GM21619 (cell line): ENCODE measurements around the gene RAP2B.
"Not testable (repeated sequence)": the region's sequence is repeated elsewhere in the genome, so short reads cannot be mapped to it uniquely, and the experiment has no call there.

Source experiments
- ATAC-seq: cut with Tn5 transposase; IDR thresholded peaks from one replicate; pipeline ENCODE4 v1.9.1; 2021; ENCODE audit not compliant: unreplicated experiment

RAP2B gene

DNA sequence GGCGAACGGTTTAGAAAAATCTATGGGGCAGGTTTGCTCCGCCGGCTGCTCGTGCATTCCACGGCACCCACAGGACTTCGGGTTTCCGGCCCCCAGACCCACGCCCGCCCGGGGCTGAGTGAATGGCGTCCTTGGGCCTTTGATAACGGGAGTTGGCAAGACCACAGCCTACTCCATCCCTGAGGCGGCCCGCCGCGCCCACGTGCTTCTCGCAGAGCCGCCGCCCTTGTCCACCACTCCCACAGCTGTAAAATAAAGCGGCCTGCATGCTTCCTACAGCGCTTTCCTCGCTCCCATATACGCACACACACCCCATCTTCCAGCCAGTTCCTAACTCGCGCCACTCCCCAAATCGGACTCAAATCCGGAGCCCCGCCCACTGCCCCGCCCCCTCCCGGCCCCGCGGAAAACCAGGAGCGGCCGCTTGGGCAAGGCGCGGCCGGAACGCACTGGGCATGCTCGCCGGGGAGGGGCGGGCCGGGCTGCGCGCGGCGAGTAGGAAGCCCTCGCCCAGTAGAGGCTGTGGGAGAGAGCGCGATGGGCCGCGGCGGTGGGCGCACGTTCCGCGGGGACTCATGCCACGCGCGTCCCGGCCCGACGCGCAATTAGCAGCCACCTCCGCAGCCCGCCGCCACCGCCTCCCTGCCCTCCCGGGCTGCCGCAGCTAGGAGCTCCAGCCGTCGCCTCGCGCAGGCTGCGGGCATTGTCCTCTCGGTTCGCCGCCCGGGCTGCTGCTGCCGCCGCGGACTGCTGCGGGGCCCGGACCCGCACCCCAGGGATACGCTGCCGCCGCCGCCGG, at the start of gene RAP2B:
TSS of gene RAP2B (plus strand) at position 513 of the 799 bp plus-strand sequence. CDS start 468 bp downstream, outside the sequence.
- ATAC-seq = peak; percentile 45

DNA sequence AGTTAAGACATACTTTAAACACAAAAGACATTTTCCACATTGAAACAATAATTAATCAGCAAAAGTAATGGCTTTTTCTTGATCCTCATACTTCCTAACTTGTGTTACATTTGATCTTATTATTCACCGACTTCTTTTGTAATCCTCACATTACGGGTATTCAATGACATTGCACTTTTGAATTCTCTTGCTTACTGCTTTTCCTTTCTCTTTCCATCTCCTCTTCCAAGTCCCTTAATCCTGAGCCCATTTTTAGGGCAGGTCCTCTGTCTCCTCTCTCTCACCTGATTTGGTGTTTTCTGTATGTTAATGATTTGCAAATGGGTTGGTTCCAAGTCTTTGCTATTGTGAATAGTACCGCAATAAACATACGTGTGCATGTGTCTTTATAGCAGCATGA, 48.5 kb upstream of the RAP2B start:
- no peak for ATAC-seq

DNA sequence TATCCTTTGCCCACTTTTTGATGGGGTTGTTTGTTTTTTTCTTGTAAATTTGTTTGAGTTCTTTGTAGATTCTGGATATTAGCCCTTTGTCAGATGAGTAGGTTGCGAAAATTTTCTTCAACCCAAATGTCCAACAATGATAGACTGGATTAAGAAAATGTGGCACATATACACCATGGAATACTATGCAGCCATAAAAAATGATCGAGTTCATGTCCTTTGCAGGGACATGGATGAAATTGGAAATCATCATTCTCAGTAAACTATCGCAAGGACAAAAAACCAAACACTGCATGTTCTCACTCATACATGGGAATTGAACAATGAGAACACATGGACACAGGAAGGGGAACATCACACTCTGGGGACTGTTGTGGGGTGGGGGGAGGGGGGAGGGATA, 47.8 kb upstream of the RAP2B start:
- ATAC-seq = not testable (repeated sequence)

DNA sequence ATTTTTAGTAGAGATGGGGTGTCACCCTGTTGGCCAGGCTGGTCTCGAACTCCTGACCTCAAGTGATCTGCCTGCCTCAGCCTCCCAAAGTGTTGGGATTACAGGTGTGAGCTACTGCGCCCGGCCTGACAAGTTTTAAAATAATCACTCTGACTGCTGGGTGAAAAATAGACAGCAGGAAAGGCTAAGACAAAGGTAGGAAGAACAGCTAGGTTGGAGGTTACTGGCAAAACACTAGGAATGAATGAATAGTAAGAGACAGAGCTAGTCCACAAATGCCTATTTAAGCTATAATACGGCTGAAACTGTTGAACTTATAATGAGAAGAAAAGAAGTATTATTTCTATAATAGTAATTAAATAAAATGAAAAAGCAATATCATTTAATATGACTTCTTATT, 46.7 kb upstream of the RAP2B start:
- no peak for ATAC-seq

DNA sequence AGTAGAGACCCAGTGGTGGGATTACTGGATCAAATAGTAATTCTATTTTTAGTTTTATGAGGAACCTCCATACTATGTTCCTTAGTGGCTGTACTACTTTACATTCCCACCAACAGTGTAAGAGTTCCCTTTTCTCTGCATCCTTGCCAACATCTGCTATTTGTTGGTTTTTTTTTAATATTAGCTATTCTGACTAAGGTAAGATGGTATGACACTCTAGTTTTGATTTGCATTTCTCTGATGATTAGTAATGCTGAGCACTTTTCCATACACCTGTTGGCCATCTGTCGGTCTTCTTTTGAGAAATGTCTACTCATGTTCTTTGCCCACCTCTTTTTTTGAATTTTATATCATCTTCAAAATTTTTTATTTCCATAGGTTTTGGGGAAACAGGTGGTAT, 34.2 kb upstream of the RAP2B start:
- no peak for ATAC-seq

GRCh38 chr3:153129426-153129825, 32.6 kb upstream of the RAP2B start:
- ATAC-seq = no peak

DNA sequence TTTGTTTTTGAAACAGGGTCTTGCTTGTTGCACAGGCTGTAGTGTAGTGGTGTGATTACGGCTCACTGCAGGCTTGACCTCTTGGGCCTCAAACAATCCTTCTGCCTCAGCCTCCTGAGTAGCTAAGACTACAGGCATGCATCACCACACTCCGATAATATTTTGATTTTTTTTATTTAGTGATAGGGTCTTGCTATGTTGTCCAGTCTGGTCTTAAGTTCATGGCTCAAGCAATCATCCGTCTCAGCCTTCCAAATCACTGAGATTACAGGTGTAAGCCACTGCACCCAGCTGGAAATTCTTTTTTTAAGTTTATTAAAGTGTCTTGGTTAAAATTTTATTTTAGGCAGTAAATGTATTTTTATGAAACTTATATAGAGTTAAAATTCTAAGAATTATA, 32.2 kb upstream of the RAP2B start:
- no peak for ATAC-seq

DNA sequence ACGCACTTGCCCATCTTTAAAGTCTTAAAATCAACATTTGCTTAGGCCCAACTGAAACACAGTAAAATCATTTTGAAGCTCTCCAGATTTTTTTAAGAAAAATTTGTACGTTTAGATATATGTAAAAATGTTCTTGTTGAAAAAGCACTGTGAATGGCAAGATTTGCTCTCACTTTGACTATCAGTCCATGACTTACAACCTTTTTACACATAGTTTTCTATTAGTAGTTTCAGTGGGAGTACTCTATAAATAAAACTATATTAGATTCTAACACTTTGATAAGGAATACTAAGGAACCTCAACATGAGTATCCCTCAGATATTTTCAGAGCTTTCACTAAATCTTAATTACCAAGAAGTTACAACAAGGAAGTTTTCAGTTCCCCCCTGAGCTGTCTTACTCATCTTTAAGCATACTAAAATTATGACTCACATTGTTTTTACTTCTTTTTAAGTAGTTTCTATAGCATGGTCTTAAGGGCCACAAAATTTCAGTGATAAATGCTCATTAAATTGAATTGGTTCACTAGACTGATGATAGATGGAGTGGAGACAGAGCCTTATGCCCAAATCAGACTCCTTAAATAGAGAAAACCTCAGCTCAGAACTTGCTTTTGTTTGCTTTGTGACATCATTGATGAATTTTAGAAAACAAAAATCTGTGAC, 31.6 kb upstream of the RAP2B start:
- peak; percentile 96 for ATAC-seq

DNA sequence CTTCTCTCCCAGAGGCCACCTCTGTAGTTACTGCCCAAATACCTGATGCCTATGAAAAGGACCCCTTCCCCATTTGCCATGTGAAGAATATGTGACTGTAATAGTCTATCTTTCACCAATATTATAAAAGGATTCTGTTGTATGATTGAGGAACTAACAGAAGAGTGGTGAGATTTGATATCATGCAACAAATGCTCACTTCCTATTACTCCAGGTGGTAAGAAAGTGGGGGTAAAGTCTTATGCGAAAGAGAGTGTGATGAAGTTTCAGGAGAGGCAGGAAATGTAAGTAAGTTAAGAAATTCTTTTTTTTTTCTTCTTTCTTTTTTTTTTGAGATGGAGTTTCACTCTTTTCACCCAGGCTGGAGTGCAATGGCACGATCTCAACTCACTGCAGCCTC, 24.4 kb upstream of the RAP2B start:
- ATAC-seq = no peak

DNA sequence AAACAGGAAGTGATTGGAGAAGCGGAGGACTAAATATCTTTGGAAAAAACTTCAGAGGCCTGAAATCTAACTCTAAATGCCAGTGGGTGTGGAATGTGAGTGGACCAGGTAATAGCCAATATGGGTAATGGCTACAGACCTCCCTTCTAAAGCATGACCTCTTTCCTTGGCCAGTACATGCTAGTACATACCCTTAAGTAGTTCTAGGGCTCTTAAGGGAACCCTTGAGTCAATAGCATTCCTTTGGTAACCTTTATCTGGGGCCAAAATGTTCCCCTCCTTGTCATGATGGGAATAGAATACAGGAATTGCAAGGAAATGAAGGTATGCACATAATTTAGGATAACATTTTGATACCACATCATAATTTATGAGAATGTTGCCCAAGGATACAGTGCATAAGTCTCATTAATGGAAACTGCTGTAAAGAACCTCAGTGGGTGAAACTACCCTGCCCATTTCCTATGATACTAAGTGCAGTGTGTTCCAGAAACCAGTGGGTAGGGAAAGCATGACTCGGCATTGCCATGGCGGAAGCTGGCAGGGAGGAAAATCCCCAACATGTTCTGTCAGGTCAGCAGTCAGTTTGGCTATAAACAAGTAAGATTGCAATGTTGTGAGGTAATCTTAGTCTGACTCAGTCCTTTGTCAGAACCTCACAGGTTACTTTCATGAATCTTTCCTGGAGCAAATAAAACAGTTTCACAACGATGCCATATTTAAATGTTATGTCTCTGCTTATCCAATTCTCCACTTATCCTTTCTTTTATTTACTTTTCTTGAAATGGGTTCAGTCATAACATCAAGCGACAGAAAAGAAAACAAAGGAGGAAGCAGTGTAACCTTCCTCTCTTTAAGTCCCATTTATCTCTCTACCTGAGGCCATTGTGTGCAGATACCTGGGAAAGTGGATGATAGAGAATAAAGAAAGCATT, 23.5 kb upstream of the RAP2B start:
- peak; percentile 84 for ATAC-seq

- ATAC-seq = no peak
Observed at GRCh38 chr3:153142961-153143360, 19.1 kb upstream of the RAP2B start.

DNA sequence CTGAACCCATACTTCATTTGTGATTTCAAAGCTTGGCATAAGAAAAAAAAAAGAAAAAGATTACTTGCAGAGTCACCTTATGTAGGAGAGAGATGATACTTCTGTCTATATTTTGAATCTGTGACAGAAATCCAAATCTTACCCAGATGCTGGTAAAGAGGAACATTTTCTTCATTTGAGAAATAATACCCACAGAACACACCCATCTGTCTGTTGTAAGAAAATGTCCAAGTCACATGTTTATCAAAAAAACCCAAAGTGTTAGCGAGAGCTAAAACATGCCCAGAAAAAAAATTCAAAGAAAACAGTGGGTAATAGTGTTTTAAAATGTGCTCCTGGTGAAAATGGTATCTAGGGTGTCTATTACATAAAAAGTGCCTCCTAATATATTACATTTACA, 18.0 kb upstream of the RAP2B start:
- ATAC-seq = no peak

DNA sequence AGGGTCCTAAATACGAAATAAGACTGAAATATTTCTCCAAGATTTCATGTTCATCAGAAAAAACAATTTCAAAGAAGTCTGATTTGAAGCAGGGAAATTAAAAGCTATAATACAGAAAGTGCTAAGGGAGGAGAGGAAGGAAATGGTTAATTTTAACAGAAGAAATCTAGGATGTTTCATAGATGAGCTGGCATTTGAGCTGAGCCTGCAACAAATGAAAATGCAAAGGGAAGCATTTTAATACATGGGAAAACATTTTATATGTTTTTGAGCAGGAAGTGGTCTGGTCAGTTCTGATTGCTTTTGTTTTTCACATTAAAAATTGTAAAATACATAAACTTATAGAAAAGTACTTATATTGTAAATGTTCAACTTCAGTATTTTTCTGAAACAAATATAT, 17.2 kb upstream of the RAP2B start:
- ATAC-seq = no peak

GRCh38 chr3:153145454-153145853, 16.6 kb upstream of the RAP2B start:
- no peak for ATAC-seq

- ATAC-seq = no peak
Observed at GRCh38 chr3:153146191-153147053, 15.6 kb upstream of the RAP2B start.

DNA sequence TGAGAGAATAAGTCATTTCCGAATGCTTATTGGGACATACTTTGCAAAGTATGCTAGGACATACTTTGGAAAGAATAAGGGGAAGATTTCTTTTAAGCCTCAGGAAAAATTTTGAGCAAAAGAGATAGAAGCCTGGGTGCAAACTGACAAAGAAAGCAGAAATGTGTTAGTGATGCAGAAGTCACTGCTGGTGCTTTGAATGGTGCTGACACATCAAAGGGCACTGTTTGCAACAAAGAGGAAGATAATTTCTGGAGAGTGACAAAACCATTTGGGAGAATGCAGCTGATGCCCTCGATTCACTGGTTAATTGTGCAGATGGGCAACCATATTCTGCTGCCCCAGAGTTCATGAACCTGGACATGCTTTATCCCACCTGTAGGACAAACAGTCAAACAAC, 11.0 kb upstream of the RAP2B start:
- ATAC-seq = no peak

DNA sequence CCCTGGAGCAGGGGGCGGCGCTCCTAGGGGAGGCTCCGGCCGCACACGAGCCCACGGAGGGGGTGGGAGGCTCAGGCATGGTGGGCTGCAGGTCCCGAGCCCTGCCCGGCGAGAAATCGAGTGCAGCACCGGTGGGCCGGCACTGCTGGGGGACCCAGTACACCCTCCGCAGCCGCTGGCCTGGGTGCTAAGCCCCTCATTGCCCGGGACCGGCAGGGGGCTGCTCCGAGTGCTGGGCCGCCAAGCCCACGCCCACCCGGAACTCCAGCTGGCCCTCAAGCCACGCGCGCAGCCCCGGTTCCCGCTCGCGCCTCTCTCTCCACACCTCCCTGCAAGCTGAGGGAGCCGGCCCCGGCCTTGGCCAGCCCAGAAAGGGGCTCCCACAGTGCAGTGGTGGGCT, 6.2 kb upstream of the RAP2B start:
- not testable (repeated sequence) for ATAC-seq

DNA sequence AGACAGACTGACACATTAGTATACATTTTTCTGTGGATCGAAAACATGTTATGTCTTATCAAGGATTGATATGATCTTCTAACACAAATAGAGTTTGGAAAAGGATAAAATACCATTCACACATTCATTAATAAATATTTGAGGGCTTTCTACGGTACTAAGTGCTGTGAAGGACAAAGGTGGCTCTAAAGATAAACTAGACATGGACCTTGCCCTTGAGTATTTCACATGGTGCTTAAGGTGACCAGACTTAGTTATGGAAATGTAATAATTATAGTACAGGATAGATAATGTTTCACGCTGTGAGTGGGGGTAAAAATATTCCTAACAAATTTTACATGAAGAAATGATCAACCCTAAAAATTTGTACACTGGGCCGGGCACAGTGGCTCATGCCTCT, 3.8 kb upstream of the RAP2B start:
- no peak for ATAC-seq

GRCh38 chr3:153158961-153159735, 2.9 kb upstream of the RAP2B start:
- no peak for ATAC-seq
